Measurements from ENCODE around the gene RSRC2.
A peak's percentile ranks its signal among the peaks of the same experiment; 100 is the strongest.
"Not testable (repeated sequence)": the region's sequence is repeated elsewhere in the genome, so short reads cannot be mapped to it uniquely, and the experiment has no call there.

RSRC2 gene

GRCh38 chr12:122526683-122527477, at the start of gene RSRC2, which contains the start of gene KNTC1:
RSRC2 (minus strand) TSS chr12:122526936; CDS start chr12:122526853, 83 bp downstream.
KNTC1 (plus strand) TSS chr12:122527249; CDS start chr12:122530064, 2,815 bp downstream.
- peak; percentile 100 for DNase-seq

- no peak for DNase-seq
Measured at GRCh38 chr12:122571821-122572220, 45.1 kb upstream of the RSRC2 start.

GRCh38 chr12:122570006-122570405, 43.3 kb upstream of the RSRC2 start:
- not testable (repeated sequence) for DNase-seq

- DNase-seq = no peak
Measured at GRCh38 chr12:122569288-122569687, 42.6 kb upstream of the RSRC2 start.

- DNase-seq = not testable (repeated sequence)
Measured at GRCh38 chr12:122566816-122567215, 40.1 kb upstream of the RSRC2 start.

- DNase-seq = no peak
Measured at GRCh38 chr12:122563361-122563760, 36.6 kb upstream of the RSRC2 start.

- no peak for DNase-seq
Measured at GRCh38 chr12:122560138-122560537, 33.4 kb upstream of the RSRC2 start.

- no peak for DNase-seq
Measured at GRCh38 chr12:122558745-122559641, 32.3 kb upstream of the RSRC2 start.

- no peak for DNase-seq
Measured at GRCh38 chr12:122547330-122547729, 20.6 kb upstream of the RSRC2 start.

- DNase-seq = no peak
Measured at GRCh38 chr12:122545855-122546254, 19.1 kb upstream of the RSRC2 start.

GRCh38 chr12:122544537-122544936, 17.8 kb upstream of the RSRC2 start:
- no peak for DNase-seq

- no peak for DNase-seq
Measured at GRCh38 chr12:122538496-122538895, 11.8 kb upstream of the RSRC2 start.

- no peak for DNase-seq
Measured at GRCh38 chr12:122537021-122537420, 10.3 kb upstream of the RSRC2 start.

GRCh38 chr12:122533856-122534255, 7.1 kb upstream of the RSRC2 start:
- DNase-seq = no peak

GRCh38 chr12:122528992-122529391, 2.3 kb upstream of the RSRC2 start:
- no peak for DNase-seq

- no peak for DNase-seq
Measured at GRCh38 chr12:122528582-122528981, 1.8 kb upstream of the RSRC2 start.

GRCh38 chr12:122527478-122527944, 775 bp upstream of the RSRC2 start:
- DNase-seq = peak; percentile 32

GRCh38 chr12:122523846-122524718, 2.7 kb downstream of the RSRC2 start:
- DNase-seq = no peak

- DNase-seq = no peak
Measured at GRCh38 chr12:122523280-122523679, 3.5 kb downstream of the RSRC2 start.

- no peak for DNase-seq
Measured at GRCh38 chr12:122520676-122521075, 6.1 kb downstream of the RSRC2 start.

- no peak for DNase-seq
Measured at GRCh38 chr12:122519418-122519817, 7.3 kb downstream of the RSRC2 start.

GRCh38 chr12:122518908-122519307, 7.8 kb downstream of the RSRC2 start:
- no peak for DNase-seq

- no peak for DNase-seq
Measured at GRCh38 chr12:122517877-122518276, 8.9 kb downstream of the RSRC2 start.

Data from NCI-H1105 treated with DMSO at 0.1 percent for 48 hours (cell line).